SK-N-MC (cell line): ENCODE data around the gene HMCN1.

Source experiments
- EZH2 ChIP-seq: fragments of 200-600 bp; sonication (generic); IDR thresholded peaks from one replicate; pipeline ENCODE4 v1.6.1; 2017; ENCODE audit warnings: antibody characterized with exemption
- POLR2AphosphoS5 ChIP-seq: IDR thresholded peaks from 2 replicates; pipeline ENCODE4 v1.6.1; 2012; ENCODE audit warnings: mild to moderate bottlenecking, low read depth, low read length, borderline replicate concordance

DNA sequence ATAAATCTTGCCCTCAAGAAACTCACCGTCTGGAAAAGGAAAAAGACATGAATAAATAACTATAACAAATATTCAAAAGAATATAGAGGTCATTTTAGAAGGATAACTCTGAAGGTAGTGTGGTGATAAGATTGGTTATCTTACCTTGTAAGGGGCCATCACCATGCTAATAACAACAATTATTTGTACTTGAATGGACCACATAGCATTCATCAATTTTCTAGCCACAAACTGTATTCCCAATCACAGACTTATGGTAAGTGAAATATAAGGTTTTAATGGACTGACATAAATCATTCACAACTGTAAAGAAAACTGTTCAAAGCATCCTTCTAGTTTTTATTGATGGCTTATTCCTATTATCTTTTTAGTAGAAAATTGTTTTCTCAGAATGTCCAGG lies 57.8 kb downstream of the HMCN1 start:
- TF ChIP-seq EZH2, result no peak
- TF ChIP-seq POLR2AphosphoS5, result no peak
